ENCODE results near the gene SORT1.

Gene SORT1

DNA sequence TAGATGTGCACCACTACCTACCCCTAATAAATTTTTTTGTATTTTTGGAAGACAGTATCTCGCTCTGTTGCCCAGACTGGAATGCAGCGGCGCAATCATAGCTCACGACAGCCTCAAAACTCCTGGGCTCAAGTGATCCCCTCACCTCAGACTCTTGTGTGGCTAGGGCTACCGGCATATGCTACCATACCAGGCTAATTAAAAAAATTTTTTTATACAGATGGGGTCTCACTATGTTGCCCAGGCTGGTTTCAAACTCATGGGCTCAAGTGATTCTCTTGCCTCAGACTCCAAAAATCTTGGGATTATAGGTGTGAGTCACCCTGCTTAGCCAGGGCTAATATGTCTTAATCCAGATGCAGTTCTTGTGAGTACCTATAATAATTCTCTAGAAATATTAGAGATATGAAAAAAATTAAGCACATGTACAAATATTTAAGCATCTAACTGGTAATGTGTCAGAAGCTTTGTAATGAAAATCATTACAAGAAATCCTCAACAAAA, 9.5 kb downstream of the SORT1 start:
- no peak for TF ChIP-seq CTCF (conservative IDR thresholded peaks at IDR 0.05; ENCODE audit: low read depth, low read length)
- DNase-seq (ENCODE audit: low read depth), result no peak
- H3K4me3 ChIP-seq (ENCODE audit: low read depth, low read length), result no peak overlapping the region

DNA sequence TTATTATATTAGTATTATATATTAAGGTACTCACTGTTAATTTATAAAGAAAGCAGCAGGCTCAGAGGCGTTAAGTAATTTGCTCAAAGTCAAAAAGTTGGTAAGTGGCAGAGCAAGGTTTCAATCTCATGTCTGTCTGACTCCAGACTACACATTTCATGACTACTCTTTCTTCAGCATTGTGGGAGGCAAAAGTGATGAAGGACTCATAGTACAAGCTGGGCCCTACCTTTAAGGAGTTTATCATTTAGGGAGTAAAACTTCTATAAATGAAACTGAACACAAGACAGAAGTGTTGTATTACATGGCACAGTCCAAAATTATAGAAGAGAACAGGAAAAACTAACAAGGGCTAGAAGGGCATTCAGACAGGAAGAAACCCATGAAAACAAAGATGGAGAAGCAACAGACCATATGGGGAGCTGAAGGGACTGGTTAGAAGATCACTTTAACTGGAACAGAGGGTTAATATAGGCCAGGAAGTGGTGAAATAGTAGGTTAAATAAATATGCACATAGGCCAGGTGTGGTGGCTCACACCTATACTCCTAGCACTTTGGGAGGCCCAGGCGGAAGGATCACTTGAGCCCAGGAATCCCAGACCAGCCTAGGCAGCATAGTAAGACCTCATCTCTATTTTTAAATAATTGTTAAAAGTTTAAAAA, 11.5 kb downstream of the SORT1 start:
- no peak for DNase-seq (ENCODE audit: low read depth)
- TF ChIP-seq CTCF (conservative IDR thresholded peaks at IDR 0.05; ENCODE audit: low read depth, low read length), result no peak
- H3K4me3 ChIP-seq (ENCODE audit: low read depth, low read length), result no peak overlapping the region

DNA sequence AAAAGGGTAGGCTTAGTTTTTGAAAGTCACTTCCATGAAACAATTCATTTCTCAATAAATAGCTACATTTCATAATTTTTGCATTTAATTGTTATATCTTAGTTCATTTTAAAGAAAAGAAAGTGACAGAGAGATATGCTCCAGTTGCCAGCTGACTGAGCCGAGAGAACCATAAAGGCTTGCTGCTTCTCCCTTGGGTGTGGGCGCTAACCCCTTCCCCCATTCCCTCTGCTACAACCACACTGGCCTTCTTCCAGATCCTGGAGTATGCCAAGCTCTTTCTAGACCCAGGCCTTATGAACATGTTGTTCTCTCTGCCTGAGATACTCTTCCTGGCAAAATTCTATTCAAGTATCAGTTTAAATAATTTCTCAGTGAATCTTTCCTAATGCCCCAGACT, 12.3 kb downstream of the SORT1 start:
- H3K4me3 ChIP-seq (ENCODE audit: low read depth, low read length), result no peak overlapping the region
- DNase-seq (ENCODE audit: low read depth), result no peak
- TF ChIP-seq CTCF (conservative IDR thresholded peaks at IDR 0.05; ENCODE audit: low read depth, low read length), result no peak

- no peak for DNase-seq (ENCODE audit: low read depth)
- TF ChIP-seq CTCF (conservative IDR thresholded peaks at IDR 0.05; ENCODE audit: low read depth, low read length), result no peak
- no peak overlapping the region for H3K4me3 ChIP-seq (ENCODE audit: low read depth, low read length)
Measured at GRCh38 chr1:109383854-109384253, 13.9 kb downstream of the SORT1 start.

DNA sequence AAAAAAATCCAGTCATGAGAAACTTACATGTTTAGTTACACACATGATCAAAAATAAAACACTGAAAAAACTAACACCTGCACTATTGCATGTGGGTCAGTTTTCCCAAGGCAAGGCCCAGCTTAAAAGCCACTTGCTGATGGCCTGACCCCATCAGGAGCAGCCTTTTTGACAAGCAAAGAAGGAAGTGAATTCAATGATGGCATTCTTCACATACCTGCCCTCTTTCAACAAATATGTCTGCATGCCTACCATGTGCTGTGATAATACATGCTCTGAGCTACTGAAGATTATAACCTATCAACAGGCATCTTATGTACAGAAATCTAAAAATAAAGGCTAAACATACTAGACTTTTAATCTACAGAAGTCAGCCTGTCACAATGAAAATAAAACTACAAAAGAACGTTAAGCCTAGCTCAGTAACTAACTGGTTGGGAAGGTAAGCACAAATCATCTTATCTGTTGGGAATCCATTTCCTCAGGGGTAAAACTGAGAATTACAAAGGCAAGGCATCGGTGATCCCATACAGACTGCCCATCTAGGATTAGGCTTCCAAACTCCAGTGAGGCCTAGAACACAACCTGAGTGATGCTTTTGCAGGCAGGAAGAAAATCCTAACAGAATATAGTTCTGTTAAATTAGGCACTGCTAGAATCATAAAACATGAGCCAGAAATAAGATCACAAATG, 14.5 kb downstream of the SORT1 start:
- no peak overlapping the region for H3K4me3 ChIP-seq (ENCODE audit: low read depth, low read length)
- no peak for DNase-seq (ENCODE audit: low read depth)
- TF ChIP-seq CTCF (conservative IDR thresholded peaks at IDR 0.05; ENCODE audit: low read depth, low read length), result no peak

DNA sequence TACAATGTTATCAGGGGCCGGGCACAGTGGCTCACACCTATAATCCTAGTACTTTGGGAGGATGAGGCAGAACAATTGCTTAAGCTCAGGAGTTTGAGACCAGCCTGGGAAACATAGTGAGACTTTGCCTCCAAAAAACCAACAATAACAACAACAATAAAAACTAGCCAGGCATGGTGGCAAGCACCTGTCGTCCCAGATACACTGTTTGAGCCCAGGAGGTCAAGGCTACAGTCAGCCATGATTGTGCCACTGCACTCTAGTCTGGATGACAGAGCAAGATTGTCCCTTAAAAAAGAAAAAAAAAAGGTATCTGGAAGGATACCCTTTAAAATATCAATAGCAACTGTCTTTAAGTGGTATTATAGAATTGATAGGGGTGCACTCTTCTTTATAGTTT, 16.1 kb downstream of the SORT1 start:
- H3K4me3 ChIP-seq (ENCODE audit: low read depth, low read length), result no peak overlapping the region
- DNase-seq (ENCODE audit: low read depth), result no peak
- TF ChIP-seq CTCF (conservative IDR thresholded peaks at IDR 0.05; ENCODE audit: low read depth, low read length), result no peak

DNA sequence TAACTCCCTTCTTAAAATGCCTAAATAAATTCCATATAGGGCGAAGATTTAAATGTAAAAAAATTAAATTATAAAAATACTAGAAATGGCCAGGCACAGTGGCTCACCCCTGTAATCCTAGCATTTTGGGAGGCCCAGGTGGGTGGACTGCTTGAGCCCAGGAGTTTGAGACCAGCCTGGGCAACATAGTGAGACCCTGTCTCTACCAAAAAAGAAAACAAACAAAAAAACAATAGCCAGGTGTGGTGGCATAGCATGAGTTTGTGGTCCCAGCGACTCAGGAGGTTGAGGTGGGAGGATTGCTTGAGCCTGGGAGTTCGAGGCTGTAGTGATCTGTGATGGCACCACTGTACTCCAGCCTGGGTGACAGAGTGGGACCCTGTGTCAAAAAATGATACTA, 17.8 kb downstream of the SORT1 start:
- no peak for DNase-seq (ENCODE audit: low read depth)
- no peak for TF ChIP-seq CTCF (conservative IDR thresholded peaks at IDR 0.05; ENCODE audit: low read depth, low read length)
- no peak overlapping the region for H3K4me3 ChIP-seq (ENCODE audit: low read depth, low read length)

Measured in choroid plexus epithelial cell (primary cell).